SK-N-MC (cell line): ENCODE measurements around the gene MAP3K9.

Source experiments
- DNase-seq: peaks from one replicate; pipeline ENCODE4 v3.0.0-alpha.2; 2011; ENCODE audit warnings: low read depth, low spot score
- H3K27ac ChIP-seq: fragments of 200-600 bp; sonication (generic); 2 replicates; pipeline ENCODE4 v1.5.1; 2016; ENCODE audit warnings: mixed run types
- H3K36me3 ChIP-seq: fragments of 200-600 bp; sonication (generic); 2 replicates; pipeline ENCODE4 v1.6.1; 2017; ENCODE audit warnings: antibody characterized with exemption, low read length, mixed read lengths; ENCODE audit not compliant: insufficient read depth
- H3K4me3 ChIP-seq: fragments of 200-600 bp; sonication (generic); 2 replicates; pipeline ENCODE4 v1.5.1; 2016
- H3K9ac ChIP-seq: fragments of 200-600 bp; sonication (generic); 2 replicates; pipeline ENCODE4 v1.8.0; 2017; ENCODE audit warnings: mixed run types, mixed read lengths; ENCODE audit not compliant: insufficient read length
- H3K9me3 ChIP-seq: fragments of 200-600 bp; sonication (generic); 2 replicates; pipeline ENCODE4 v1.6.1; 2017; ENCODE audit warnings: low read depth, mild to moderate bottlenecking, antibody characterized with exemption, low read length, moderate library complexity, mixed read lengths
- EZH2 ChIP-seq: fragments of 200-600 bp; sonication (generic); IDR thresholded peaks from one replicate; pipeline ENCODE4 v1.6.1; 2017; ENCODE audit warnings: antibody characterized with exemption
- FOXP2 ChIP-seq: optimal IDR thresholded peaks from 2 replicates; pipeline ENCODE3; 2011; ENCODE audit warnings: mild to moderate bottlenecking, moderate library complexity; ENCODE audit not compliant: insufficient read depth; ENCODE audit errors: extremely low read length, control extremely low read depth
- POLR2AphosphoS5 ChIP-seq: IDR thresholded peaks from 2 replicates; pipeline ENCODE4 v1.6.1; 2012; ENCODE audit warnings: mild to moderate bottlenecking, low read depth, low read length, borderline replicate concordance

The MAP3K9 gene

DNA sequence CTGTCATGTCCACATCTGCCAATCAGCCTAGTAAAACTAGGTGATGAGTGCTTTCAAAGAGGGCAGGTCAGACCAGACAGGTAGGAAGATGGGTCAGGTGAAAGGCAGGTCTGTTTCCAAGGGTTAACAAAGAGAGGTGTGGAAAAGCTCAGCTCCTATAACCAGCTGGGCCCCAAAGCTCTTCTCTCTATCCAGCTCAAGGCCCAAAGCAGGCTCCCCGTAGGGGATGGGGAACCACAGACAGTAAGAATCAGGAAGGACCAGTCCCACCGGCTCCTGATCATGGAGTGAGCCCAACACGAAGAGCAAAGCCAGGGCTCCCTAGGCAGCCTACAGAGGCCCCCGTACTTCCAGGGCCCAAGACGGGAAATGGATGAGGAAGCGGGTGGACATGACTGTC, 84.4 kb downstream of the MAP3K9 start:
- H3K9me3 ChIP-seq: no peaks in the 10 kb centered on the region
- H3K9ac ChIP-seq: no peak overlapping the region
- H3K27ac ChIP-seq: no peak overlapping the region
- no peak for DNase-seq
- no peak overlapping the region for H3K4me3 ChIP-seq
- no peaks in the 10 kb centered on the region for H3K36me3 ChIP-seq
- TF ChIP-seq EZH2 (no peak), FOXP2 (no peak), POLR2AphosphoS5 (no peak)

DNA sequence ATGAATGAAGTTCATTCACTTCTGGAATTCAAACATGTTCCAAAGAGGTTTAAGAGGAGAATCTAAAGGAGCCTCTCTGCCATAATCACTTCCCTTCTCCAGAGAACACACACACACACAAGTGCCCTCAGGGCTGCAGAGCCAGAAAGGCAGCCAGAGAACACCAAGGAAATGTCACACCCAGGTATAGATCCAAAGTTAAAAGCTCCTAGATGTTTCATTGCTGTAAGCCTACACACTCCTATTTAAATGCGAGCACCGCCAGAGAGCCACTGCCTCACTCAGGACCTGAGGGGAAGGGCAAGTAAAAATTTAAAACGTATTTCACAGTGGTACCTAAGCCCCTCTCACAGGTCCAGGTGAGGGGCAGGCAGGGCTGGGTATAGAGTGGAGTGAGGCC, 85.2 kb downstream of the MAP3K9 start:
- TF ChIP-seq FOXP2: no peak
- no peak for TF ChIP-seq POLR2AphosphoS5
- TF ChIP-seq EZH2: no peak
- H3K9me3 ChIP-seq: no peaks in the 10 kb centered on the region
- H3K4me3 ChIP-seq: no peak overlapping the region
- no peak for DNase-seq
- no peak overlapping the region for H3K9ac ChIP-seq
- H3K36me3 ChIP-seq: no peaks in the 10 kb centered on the region
- no peak overlapping the region for H3K27ac ChIP-seq

- TF ChIP-seq FOXP2 (no peak), EZH2 (no peak), POLR2AphosphoS5 (no peak)
Observed at GRCh38 chr14:70723276-70723675, 86.0 kb downstream of the MAP3K9 start.

GRCh38 chr14:70722418-70722817, 86.9 kb downstream of the MAP3K9 start:
- H3K9me3 ChIP-seq: no peaks in the 10 kb centered on the region
- H3K4me3 ChIP-seq: no peak overlapping the region
- no peak overlapping the region for H3K27ac ChIP-seq
- no peaks in the 10 kb centered on the region for H3K36me3 ChIP-seq
- TF ChIP-seq POLR2AphosphoS5: no peak
- TF ChIP-seq FOXP2: no peak
- no peak for TF ChIP-seq EZH2
- H3K9ac ChIP-seq: no peak overlapping the region
- DNase-seq: no peak

More at GRCh38 chr14:70723276-70723675, 86.0 kb downstream of the MAP3K9 start:
- Histone ChIP-seq H3K9ac (no peak overlapping the region), H3K36me3 (no peaks in the 10 kb centered on the region), H3K27ac (no peak overlapping the region), H3K9me3 (no peaks in the 10 kb centered on the region), H3K4me3 (no peak overlapping the region)
- DNase-seq: no peak

DNA sequence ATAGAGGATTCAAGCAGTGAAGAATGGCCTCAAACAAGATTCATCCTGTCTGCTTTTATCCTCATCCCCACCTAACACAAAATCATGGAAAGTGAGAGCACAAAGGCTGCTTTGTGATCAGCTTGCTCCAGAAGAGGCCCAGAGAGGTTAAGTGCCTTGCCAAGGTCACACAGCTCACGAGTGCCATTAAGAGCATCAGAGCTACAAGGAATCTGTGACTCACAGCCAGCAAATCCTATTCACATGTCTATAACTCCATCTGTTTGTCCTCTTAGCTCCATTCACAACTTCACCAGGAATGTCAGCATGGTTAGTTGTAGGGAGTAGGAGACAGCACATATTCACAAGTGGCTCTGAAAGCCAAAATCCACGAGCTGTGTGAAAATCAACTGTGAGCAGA, 87.8 kb downstream of the MAP3K9 start:
- Histone ChIP-seq H3K9me3 (no peaks in the 10 kb centered on the region), H3K36me3 (no peaks in the 10 kb centered on the region), H3K4me3 (no peak overlapping the region), H3K9ac (no peak overlapping the region), H3K27ac (no peak overlapping the region)
- TF ChIP-seq FOXP2: no peak
- no peak for TF ChIP-seq POLR2AphosphoS5
- no peak for TF ChIP-seq EZH2
- DNase-seq: no peak

- Histone ChIP-seq H3K4me3 (no peak overlapping the region), H3K27ac (no peak overlapping the region), H3K36me3 (no peaks in the 10 kb centered on the region), H3K9ac (no peak overlapping the region), H3K9me3 (no peaks in the 10 kb centered on the region)
- no peak for DNase-seq
- TF ChIP-seq EZH2: no peak
- TF ChIP-seq FOXP2: no peak
- no peak for TF ChIP-seq POLR2AphosphoS5
Observed at GRCh38 chr14:70718383-70719118, 90.8 kb downstream of the MAP3K9 start.

GRCh38 chr14:70716958-70717357, 92.4 kb downstream of the MAP3K9 start:
- TF ChIP-seq EZH2 (no peak), POLR2AphosphoS5 (no peak), FOXP2 (no peak)
- Histone ChIP-seq H3K9ac (no peak overlapping the region), H3K4me3 (no peak overlapping the region), H3K27ac (no peak overlapping the region), H3K9me3 (no peaks in the 10 kb centered on the region), H3K36me3 (no peaks in the 10 kb centered on the region)
- no peak for DNase-seq

DNA sequence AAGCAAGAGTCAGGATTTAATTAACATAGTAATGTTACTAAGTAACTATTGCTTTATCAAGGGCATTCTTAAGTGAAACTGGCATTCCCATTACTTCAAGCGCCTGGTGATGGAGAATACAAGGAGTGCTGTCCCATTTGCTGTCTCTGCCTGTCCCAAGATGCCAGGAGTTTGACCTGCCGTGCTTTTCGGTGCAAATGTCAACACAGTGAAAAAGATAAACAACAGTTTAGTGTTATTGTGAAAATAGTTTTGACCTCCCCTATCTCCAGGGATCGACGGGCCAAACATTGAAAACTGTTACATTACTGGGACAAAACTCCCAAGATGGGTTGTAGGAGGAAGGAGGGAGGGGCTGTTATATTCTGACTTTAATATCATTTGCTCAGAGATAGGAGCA, 92.8 kb downstream of the MAP3K9 start:
- Histone ChIP-seq H3K9ac (no peak overlapping the region), H3K27ac (no peak overlapping the region), H3K36me3 (no peaks in the 10 kb centered on the region), H3K9me3 (no peaks in the 10 kb centered on the region), H3K4me3 (no peak overlapping the region)
- TF ChIP-seq EZH2 (no peak), POLR2AphosphoS5 (no peak), FOXP2 (no peak)
- DNase-seq: no peak
